ENCODE measurements around the gene NMNAT3. TPM values are rescaled to one million over a fixed set of nuclear protein-coding genes. Genes with fewer than 3 reads are reported as not detected.

The NMNAT3 gene
- total RNA-seq, 1 donor from 2014 or later: 0.95 TPM

- H3K4me2 ChIP-seq: no peak overlapping the region
- H3K27me3 Mint-ChIP-seq (ENCODE audit: insufficient read depth, low read depth): no peaks in the 10 kb centered on the region
- no peak for TF ChIP-seq CTCF (IDR thresholded peaks at IDR 0.05)
- no peak for TF ChIP-seq EZH2 (IDR thresholded peaks at IDR 0.05)
- no peak for TF ChIP-seq EZH2phosphoT487 (IDR thresholded peaks at IDR 0.05)
- peaks cover 15% of the 10 kb centered on the region for H3K4me1 Mint-ChIP-seq
- H3K4me3 ChIP-seq: no peak overlapping the region
- H3K36me3 ChIP-seq: no peaks in the 10 kb centered on the region
- no peaks in the 10 kb centered on the region for H3K9me3 ChIP-seq (ENCODE audit: low read depth)
- H3K27ac Mint-ChIP-seq: no peak overlapping the region
- no peaks in the 10 kb centered on the region for H3F3A ChIP-seq (ENCODE audit: low read depth)
- H3K9me3 Mint-ChIP-seq: peaks cover 2% of the 10 kb centered on the region
- no peak overlapping the region for H3K27ac ChIP-seq
- H2AFZ ChIP-seq (replicated peaks): no peak overlapping the region
- H3K79me2 ChIP-seq (ENCODE audit: low read depth): no peaks in the 10 kb centered on the region
- no peak overlapping the region for H3K4me3 Mint-ChIP-seq
- H4K20me1 ChIP-seq (ENCODE audit: low read depth): no peaks in the 10 kb centered on the region
- H3K36me3 Mint-ChIP-seq: peaks cover 7% of the 10 kb centered on the region
- no peak for DNase-seq (ENCODE audit: low spot score)
- peaks cover 11% of the 10 kb centered on the region for H3K4me1 ChIP-seq
- no peaks in the 10 kb centered on the region for H3K27me3 ChIP-seq
- H3K9ac ChIP-seq: no peak overlapping the region
Measured at GRCh38 chr3:139521816-139522215, 156.0 kb downstream of the NMNAT3 start.

- Mint-ChIP-seq H3K4me3 (no peak overlapping the region), H3K27ac (no peak overlapping the region), H3K9me3 (peaks cover 2% of the 10 kb centered on the region), H3K4me1 (peaks cover 15% of the 10 kb centered on the region), H3K36me3 (peaks cover 4% of the 10 kb centered on the region), H3K27me3 (ENCODE audit: insufficient read depth, low read depth) (no peaks in the 10 kb centered on the region)
- Histone ChIP-seq H3F3A (ENCODE audit: low read depth) (no peaks in the 10 kb centered on the region), H3K9me3 (ENCODE audit: low read depth) (no peaks in the 10 kb centered on the region), H3K27ac (no peak overlapping the region), H3K9ac (no peak overlapping the region), H4K20me1 (ENCODE audit: low read depth) (no peaks in the 10 kb centered on the region), H3K79me2 (ENCODE audit: low read depth) (no peaks in the 10 kb centered on the region), H3K27me3 (no peaks in the 10 kb centered on the region), H2AFZ (replicated peaks) (no peak overlapping the region), H3K4me1 (peaks cover 11% of the 10 kb centered on the region), H3K4me3 (no peak overlapping the region), H3K36me3 (no peaks in the 10 kb centered on the region), H3K4me2 (no peak overlapping the region)
- DNase-seq (ENCODE audit: low spot score): no peak
- no peak for TF ChIP-seq CTCF (IDR thresholded peaks at IDR 0.05)
- TF ChIP-seq EZH2 (IDR thresholded peaks at IDR 0.05): no peak
- no peak for TF ChIP-seq EZH2phosphoT487 (IDR thresholded peaks at IDR 0.05)
Measured at GRCh38 chr3:139521144-139521543, 156.6 kb downstream of the NMNAT3 start.

- H3K4me2 ChIP-seq: no peak overlapping the region
- H2AFZ ChIP-seq (replicated peaks): no peak overlapping the region
- no peaks in the 10 kb centered on the region for H3K36me3 ChIP-seq
- H3K79me2 ChIP-seq (ENCODE audit: low read depth): no peaks in the 10 kb centered on the region
- H3K27me3 ChIP-seq: no peaks in the 10 kb centered on the region
- no peak overlapping the region for H3K27ac Mint-ChIP-seq
- no peak overlapping the region for H3K27ac ChIP-seq
- peaks cover 2% of the 10 kb centered on the region for H3K9me3 Mint-ChIP-seq
- peaks cover 15% of the 10 kb centered on the region for H3K4me1 Mint-ChIP-seq
- peaks cover 4% of the 10 kb centered on the region for H3K36me3 Mint-ChIP-seq
- no peaks in the 10 kb centered on the region for H4K20me1 ChIP-seq (ENCODE audit: low read depth)
- H3K9me3 ChIP-seq (ENCODE audit: low read depth): no peaks in the 10 kb centered on the region
- no peak overlapping the region for H3K9ac ChIP-seq
- TF ChIP-seq CTCF (IDR thresholded peaks at IDR 0.05) (peak; percentile 42), EZH2 (IDR thresholded peaks at IDR 0.05) (no peak)
- H3F3A ChIP-seq (ENCODE audit: low read depth): no peaks in the 10 kb centered on the region
- H3K4me1 ChIP-seq: peaks cover 11% of the 10 kb centered on the region
- no peak overlapping the region for H3K4me3 ChIP-seq
- no peaks in the 10 kb centered on the region for H3K27me3 Mint-ChIP-seq (ENCODE audit: insufficient read depth, low read depth)
- H3K4me3 Mint-ChIP-seq: no peak overlapping the region
- no peak for DNase-seq (ENCODE audit: low spot score)
Measured at GRCh38 chr3:139519998-139520737, 157.6 kb downstream of the NMNAT3 start.

All from neural progenitor cell (in vitro differentiated cells).